SK-N-SH (cell line): Measurements from ENCODE around the gene JMJD6. TPM values are rescaled to one million over a fixed set of nuclear protein-coding genes. Genes with fewer than 3 reads are reported as not detected.
"Not testable (repeated sequence)": the region's sequence is repeated elsewhere in the genome, so short reads cannot be mapped to it uniquely, and the experiment has no call there.

Experiments
- CTCF ChIA-PET: fragments of 300-600, 350-600 bp; formaldehyde crosslinking; extraction: SDS; loops from one replicate; lab custom pipeline; 2021; lab: Yijun Ruan, JAX
- POLR2A ChIA-PET: fragments of 350-600 bp; sonication (Branson Sonifier 250); formaldehyde crosslinking; extraction: SDS; loops from one replicate; lab custom pipeline; 2020; ENCODE audit warnings: antibody characterized with exemption, inconsistent platforms; lab: Yijun Ruan, JAX
- DNase-seq: peaks from one replicate; pipeline ENCODE4 v3.0.0; 2012
- H2AFZ ChIP-seq: fragments of 200-600 bp; sonication (generic); 2 replicates; pipeline ENCODE4 v1.8.1; 2016; ENCODE audit warnings: antibody characterized with exemption, mild to moderate bottlenecking, low read depth
- H3F3A ChIP-seq: fragments of 200-600 bp; sonication (generic); replicated peaks from 2 replicates; pipeline ENCODE3; 2016; ENCODE audit warnings: antibody characterized with exemption, mild to moderate bottlenecking; ENCODE audit not compliant: insufficient read depth
- H3K27ac ChIP-seq, 2 experiments: fragments of 200-500 bp in 1 of 2; fragments of 200-600 bp in 1 of 2; sonication (Bioruptor generic) in 1 of 2; sonication (generic), shearing (Covaris generic) in 1 of 2; 2 replicates each; pipeline versions ENCODE4 v1.5.1 to v1.6.1; 2014 to 2016; ENCODE audit warnings: low read depth in 2 of 2, inconsistent platforms in 1 of 2, low read length in 1 of 2, mild to moderate bottlenecking in 1 of 2, mixed read lengths in 1 of 2
- H3K27me3 ChIP-seq: fragments of 200-600 bp; sonication (generic), shearing (Covaris generic); 2 replicates; pipeline ENCODE4 v1.6.1; 2016; ENCODE audit warnings: mixed run types; ENCODE audit not compliant: insufficient read depth
- H3K36me3 ChIP-seq, 2 experiments: fragments of 200-500 bp in 1 of 2; fragments of 200-600 bp in 1 of 2; sonication (Bioruptor generic) in 1 of 2; sonication (generic) in 1 of 2; replicated peaks in 1 of 2; 2 replicates each; pipeline versions ENCODE3 to v1.5.1; 2014 to 2016; ENCODE audit warnings: low read length in 1 of 2, mild to moderate bottlenecking in 1 of 2; ENCODE audit not compliant: insufficient read depth in 2 of 2, control insufficient read depth in 1 of 2
- H3K4me1 ChIP-seq, 2 experiments: fragments of 200-500 bp in 1 of 2; fragments of 200-600 bp in 1 of 2; sonication (Bioruptor generic) in 1 of 2; sonication (generic), shearing (Covaris generic) in 1 of 2; 2 replicates each; pipeline versions ENCODE4 v1.5.1 to v1.6.1; 2014 to 2016; ENCODE audit warnings: low read depth in 1 of 2, low read length in 1 of 2, mixed run types in 1 of 2; ENCODE audit not compliant: insufficient read depth in 2 of 2, control insufficient read depth in 1 of 2
- H3K4me2 ChIP-seq: fragments of 200-600 bp; sonication (generic), shearing (Covaris generic); 2 replicates; pipeline ENCODE4 v1.6.1; 2017; ENCODE audit warnings: mixed run types
- H3K4me3 ChIP-seq, 2 experiments: fragments of 200-500 bp in 1 of 2; fragments of 200-600 bp in 1 of 2; sonication (Bioruptor generic) in 1 of 2; sonication (generic), shearing (Covaris generic) in 1 of 2; 2 replicates each; pipeline versions ENCODE4 v1.5.1 to v1.8.1; 2014 to 2016; ENCODE audit warnings: low read depth in 2 of 2, inconsistent platforms in 1 of 2, low read length in 1 of 2, mild to moderate bottlenecking in 1 of 2, mixed read lengths in 1 of 2, moderate library complexity in 1 of 2
- H3K79me2 ChIP-seq: fragments of 200-600 bp; sonication (generic); 2 replicates; pipeline ENCODE4 v1.8.1; 2017; ENCODE audit warnings: mild to moderate bottlenecking; ENCODE audit not compliant: insufficient read depth
- H3K9ac ChIP-seq: fragments of 200-600 bp; sonication (generic); 2 replicates; pipeline ENCODE4 v1.6.1; 2017; ENCODE audit warnings: mixed run types
- H3K9me2 ChIP-seq: fragments of 200-600 bp; sonication (generic); 2 replicates; pipeline ENCODE4 v1.6.1; 2017; ENCODE audit warnings: mixed run types
- H3K9me3 ChIP-seq: fragments of 200-600 bp; sonication (generic); 2 replicates; pipeline ENCODE4 v1.6.1; 2017; ENCODE audit warnings: mixed run types, mild to moderate bottlenecking, moderate library complexity
- H4K20me1 ChIP-seq: fragments of 200-600 bp; sonication (generic); 2 replicates; pipeline ENCODE4 v1.6.1; 2017; ENCODE audit warnings: mild to moderate bottlenecking, mixed run types; ENCODE audit not compliant: insufficient read depth
- CTCF ChIP-seq: fragments of 200-600 bp; sonication (generic); IDR thresholded peaks from 2 replicates; pipeline ENCODE4 v1.6.1; 2017; ENCODE audit warnings: antibody characterized with exemption, mild to moderate bottlenecking, moderate library complexity
- ELF1 ChIP-seq: IDR thresholded peaks from 2 replicates; pipeline ENCODE4 v1.4.0; 2012
- EP300 ChIP-seq, 2 experiments: IDR thresholded peaks; 2 replicates each; pipeline versions ENCODE4 v1.4.0 to v1.6.1; 2012; ENCODE audit warnings: borderline replicate concordance in 1 of 2, low read depth in 1 of 2, low read length in 1 of 2
- EZH2phosphoT487 ChIP-seq: fragments of 200-600 bp; sonication (generic); IDR thresholded peaks from 2 replicates; pipeline ENCODE4 v1.6.1; 2017; ENCODE audit warnings: low read depth, mixed run types, mild to moderate bottlenecking, antibody characterized with exemption, moderate library complexity, borderline replicate concordance
- FOSL2 ChIP-seq: IDR thresholded peaks from 2 replicates; pipeline ENCODE4 v1.4.0; 2012; ENCODE audit warnings: low read depth, mild to moderate bottlenecking, moderate library complexity, borderline replicate concordance
- IRF3 ChIP-seq: fragments of 150-350 bp; IDR thresholded peaks from 2 replicates; pipeline ENCODE4 v1.6.1; 2016; ENCODE audit warnings: mild to moderate bottlenecking, low read depth, low read length
- MAX ChIP-seq: IDR thresholded peaks from 2 replicates; pipeline ENCODE4 v1.4.0; 2012; ENCODE audit warnings: low read depth
- NFIC ChIP-seq: IDR thresholded peaks from 2 replicates; pipeline ENCODE4 v1.4.0; 2012; ENCODE audit warnings: borderline replicate concordance
- RAD21 ChIP-seq: IDR thresholded peaks from 2 replicates; pipeline ENCODE4 v1.6.1; 2012; ENCODE audit warnings: mild to moderate bottlenecking, low read length
- RCOR1 ChIP-seq: fragments of 150-350 bp; IDR thresholded peaks from 2 replicates; pipeline ENCODE4 v1.6.1; 2017; ENCODE audit warnings: antibody characterized with exemption, low read length
- RFX5 ChIP-seq: IDR thresholded peaks from 2 replicates; pipeline ENCODE4 v1.6.1; 2012; ENCODE audit warnings: mild to moderate bottlenecking, improper control_type of control experiment, low read length
- SIN3A ChIP-seq: IDR thresholded peaks from 2 replicates; pipeline ENCODE4 v1.6.1; 2012; ENCODE audit warnings: low read depth, mild to moderate bottlenecking, low read length, moderate library complexity, borderline replicate concordance
- SMC3 ChIP-seq: IDR thresholded peaks from 2 replicates; pipeline ENCODE4 v1.6.1; 2012; ENCODE audit warnings: low read depth, low read length, improper control_type of control experiment
- TAF1 ChIP-seq: IDR thresholded peaks from 2 replicates; pipeline ENCODE4 v1.6.1; 2012; ENCODE audit warnings: low read depth, mild to moderate bottlenecking, low read length, moderate library complexity, borderline replicate concordance
- TCF12 ChIP-seq: IDR thresholded peaks from 2 replicates; pipeline ENCODE4 v1.4.0; 2012
- YY1 ChIP-seq: IDR thresholded peaks from 2 replicates; pipeline ENCODE4 v1.4.0; 2012; ENCODE audit warnings: low read depth, mild to moderate bottlenecking
- WGBS: methylation state at CpG from one replicate; pipeline ENCODE4 v1.1.6; 2017; ENCODE audit warnings: low lambda C conversion rate; 5-methylcytosine and 5-hydroxymethylcytosine counted together
- polyA plus RNA-seq, 3 experiments: library from polyadenylated mRNA; depleted of rRNA; stranded (reverse); fragments of >200 nt; gene quantifications; 2 replicates each; pipeline ENCODE4 v1.2.3, GENCODE V29; 2012

Gene JMJD6
- polyA plus RNA-seq, 1 of the 3 experiments (the other 2 are of a cell fraction), result 23.3 TPM

- H3K9me2 ChIP-seq, result no peaks in the 10 kb centered on the region
- no peaks in the 10 kb centered on the region for H3K27me3 ChIP-seq
- H3F3A ChIP-seq, result peaks cover 18% of the 10 kb centered on the region
- H3K9ac ChIP-seq, result no peak overlapping the region
- peaks cover 82% of the 10 kb centered on the region for H3K79me2 ChIP-seq
- CTCF ChIA-PET, result interaction anchor here (0.8 to 5.9 kb wide), 6 partner anchors 8 to 333 kb away, joined by 3 to 75 read pairs (median 9); no protein-coding TSS in a partner anchor
- no peaks in the 10 kb centered on the region for H3K9me3 ChIP-seq
- no peak for TF ChIP-seq CTCF
- no peak for TF ChIP-seq RCOR1
- no peak for TF ChIP-seq EP300 (IDR thresholded peaks at IDR 0.05; ENCODE audit: borderline replicate concordance in 1 of 2, low read depth in 1 of 2, low read length in 1 of 2)
- no peak for TF ChIP-seq RFX5
- H3K4me1 ChIP-seq, result peaks cover 13 to 14% of the 10 kb centered on the region in 2 experiments; a peak in 3 of 4 replicates
- peaks cover 18% of the 10 kb centered on the region; the same call in 1 of the 2 replicates for H4K20me1 ChIP-seq
- 96% methylated on average over 9 of the region's 9 CpGs for WGBS
- no peak overlapping the region for H2AFZ ChIP-seq
- POLR2A ChIA-PET, result interaction anchor here (1.5 kb wide), 1 partner anchor 13 kb away, joined by 3 read pairs; the partner anchor contains the start of gene MXRA7
- no peak for DNase-seq
- peak overlapping the region; percentile 80; the same call in 1 of the 2 replicates for H3K4me2 ChIP-seq
- H3K27ac ChIP-seq, result no peak overlapping the region
- H3K4me3 ChIP-seq, result no peak overlapping the region
- peaks cover 43 to 60% of the 10 kb centered on the region in 2 experiments for H3K36me3 ChIP-seq
Observed at GRCh38 chr17:76723812-76724211, 2.6 kb downstream of the JMJD6 start.

GRCh38 chr17:76722977-76723376 is 3.4 kb downstream of the JMJD6 start:
- Histone ChIP-seq H3K79me2 (peaks cover 74% of the 10 kb centered on the region), H4K20me1 (peaks cover 18% of the 10 kb centered on the region; the same call in 1 of the 2 replicates), H3F3A (peaks cover 25% of the 10 kb centered on the region), H3K4me1 (peaks cover 13 to 14% of the 10 kb centered on the region in 2 experiments; a peak in 3 of 4 replicates), H3K36me3 (peaks cover 51 to 69% of the 10 kb centered on the region in 2 experiments)
- H3K9me2 ChIP-seq, DNase-seq, H3K27me3 ChIP-seq, POLR2A ChIA-PET, H3K4me3 ChIP-seq, H2AFZ ChIP-seq, H3K4me2 ChIP-seq, H3K27ac ChIP-seq, H3K9me3 ChIP-seq, H3K9ac ChIP-seq: not testable (repeated sequence)
- 96% methylated on average over 8 of the region's 8 CpGs for WGBS
- CTCF ChIA-PET, result interaction anchor here (0.7 to 5.9 kb wide), 7 partner anchors 7 to 334 kb away, joined by 3 to 75 read pairs (median 8); partner anchors contain the start of gene MXRA7

- Histone ChIP-seq H3K9me2 (no peaks in the 10 kb centered on the region), H3K4me2 (no peak overlapping the region), H3K27me3 (no peaks in the 10 kb centered on the region), H3K9ac (no peak overlapping the region), H3K79me2 (peaks cover 68% of the 10 kb centered on the region), H3K4me3 (no peak overlapping the region), H3K27ac (no peak overlapping the region), H3F3A (peaks cover 23% of the 10 kb centered on the region), H3K9me3 (no peaks in the 10 kb centered on the region), H4K20me1 (peaks cover 18% of the 10 kb centered on the region; the same call in 1 of the 2 replicates), H2AFZ (no peak overlapping the region), H3K4me1 (peaks cover 9 to 12% of the 10 kb centered on the region in 2 experiments), H3K36me3 (peaks cover 51 to 73% of the 10 kb centered on the region in 2 experiments)
- POLR2A ChIA-PET, result no interaction called here
- CTCF ChIA-PET, result interaction anchor here (0.8 to 2.8 kb wide), 4 partner anchors 10 to 146 kb away, joined by 3 to 8 read pairs (median 4); partner anchors contain the start of genes MGAT5B and MXRA7
- WGBS, result 92% methylated on average over 8 of the region's 8 CpGs
- DNase-seq, result no peak
- no peak for TF ChIP-seq TCF12
- no peak for TF ChIP-seq TAF1
- TF ChIP-seq SMC3, result no peak
- TF ChIP-seq IRF3, result no peak
- no peak for TF ChIP-seq MAX
- no peak for TF ChIP-seq FOSL2
- no peak for TF ChIP-seq SIN3A
- no peak for TF ChIP-seq EZH2phosphoT487
- TF ChIP-seq RAD21, result no peak
- no peak for TF ChIP-seq EP300 (IDR thresholded peaks at IDR 0.05; ENCODE audit: borderline replicate concordance in 1 of 2, low read depth in 1 of 2, low read length in 1 of 2)
- TF ChIP-seq YY1, result no peak
- no peak for TF ChIP-seq CTCF
- TF ChIP-seq NFIC, result no peak
- TF ChIP-seq ELF1, result no peak
Observed at GRCh38 chr17:76722279-76722678, 4.1 kb downstream of the JMJD6 start.
